ENCODE measurements around the gene GAPT.

DNA sequence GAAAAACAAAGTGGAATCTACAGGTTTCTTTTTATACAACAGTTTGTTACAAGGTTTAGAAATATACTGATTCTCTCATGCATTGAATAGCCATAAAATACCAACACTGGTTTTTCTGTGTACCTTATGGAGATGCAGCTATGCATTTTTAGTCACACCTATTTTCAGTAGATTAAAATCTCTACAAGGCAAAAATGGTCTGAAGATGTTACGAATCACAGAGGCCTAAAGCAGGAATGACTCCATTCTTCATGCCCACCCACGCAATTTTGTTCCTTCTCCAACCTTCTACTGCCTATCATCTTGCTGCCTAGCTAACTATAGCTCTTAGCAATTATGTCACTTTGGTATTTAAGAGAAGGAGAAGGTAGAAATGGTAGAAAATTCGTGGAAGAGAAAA, 41.2 kb upstream of the GAPT start:
- TF ChIP-seq POLR2A (IDR thresholded peaks at IDR 0.05; ENCODE audit: low read depth) (no peak), EP300 (IDR thresholded peaks at IDR 0.05) (no peak)
- TF ChIP-seq, protein P1, sequence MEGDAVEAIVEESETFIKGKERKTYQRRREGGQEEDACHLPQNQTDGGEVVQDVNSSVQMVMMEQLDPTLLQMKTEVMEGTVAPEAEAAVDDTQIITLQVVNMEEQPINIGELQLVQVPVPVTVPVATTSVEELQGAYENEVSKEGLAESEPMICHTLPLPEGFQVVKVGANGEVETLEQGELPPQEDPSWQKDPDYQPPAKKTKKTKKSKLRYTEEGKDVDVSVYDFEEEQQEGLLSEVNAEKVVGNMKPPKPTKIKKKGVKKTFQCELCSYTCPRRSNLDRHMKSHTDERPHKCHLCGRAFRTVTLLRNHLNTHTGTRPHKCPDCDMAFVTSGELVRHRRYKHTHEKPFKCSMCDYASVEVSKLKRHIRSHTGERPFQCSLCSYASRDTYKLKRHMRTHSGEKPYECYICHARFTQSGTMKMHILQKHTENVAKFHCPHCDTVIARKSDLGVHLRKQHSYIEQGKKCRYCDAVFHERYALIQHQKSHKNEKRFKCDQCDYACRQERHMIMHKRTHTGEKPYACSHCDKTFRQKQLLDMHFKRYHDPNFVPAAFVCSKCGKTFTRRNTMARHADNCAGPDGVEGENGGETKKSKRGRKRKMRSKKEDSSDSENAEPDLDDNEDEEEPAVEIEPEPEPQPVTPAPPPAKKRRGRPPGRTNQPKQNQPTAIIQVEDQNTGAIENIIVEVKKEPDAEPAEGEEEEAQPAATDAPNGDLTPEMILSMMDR (IDR thresholded peaks at IDR 0.05): no peak
